Left ventricle myocardium inferior (tissue), 1 donor: ENCODE results near the gene IMPDH2. TPM values are rescaled to one million over a fixed set of nuclear protein-coding genes. Genes with fewer than 3 reads are reported as not detected.

Experiments
- DNase-seq: peaks from one replicate; pipeline ENCODE4 v3.0.0-alpha.2; 2020
- H3K27ac ChIP-seq: fragments of 200-600 bp; replicated peaks from 2 replicates; pipeline ENCODE4 v1.8.0; 2021
- H3K27me3 ChIP-seq: fragments of 200-600 bp; 2 replicates; pipeline ENCODE4 v1.8.0; 2021; ENCODE audit warnings: low read depth
- H3K36me3 ChIP-seq: fragments of 200-600 bp; 2 replicates; pipeline ENCODE4 v1.8.0; 2021
- H3K4me1 ChIP-seq: fragments of 200-600 bp; 2 replicates; pipeline ENCODE4 v1.8.0; 2021
- H3K4me3 ChIP-seq: fragments of 200-600 bp; 2 replicates; pipeline ENCODE4 v1.8.0; 2021; ENCODE audit warnings: mild to moderate bottlenecking, moderate library complexity
- H3K9me3 ChIP-seq: fragments of 200-600 bp; replicated peaks from 2 replicates; pipeline ENCODE4 v1.8.0; 2021
- CTCF ChIP-seq: fragments of 200-600 bp; IDR thresholded peaks from 2 replicates; pipeline ENCODE4 v1.8.0; 2021; ENCODE audit warnings: antibody characterized with exemption, mild to moderate bottlenecking, borderline replicate concordance
- intact Hi-C: fragments of 100-400 bp; cut with micrococcal nuclease; formaldehyde crosslinking; loops from one replicate; pipeline ENCODE4 v1.11.0; 2022
- microRNA-seq: library from miRNA; unstranded; fragments of <30 nt; microRNA quantifications from one replicate; pipeline ENCODE4 v1.2.0, GENCODE V29; 2020
- total RNA-seq: library from RNA; stranded (reverse); fragmentation: NEBNext Ultra II Directional; extraction: Animal tissue kit (Norgen Biotek cat#: 25700); gene quantifications from one replicate; pipeline ENCODE4 v1.2.1, GENCODE V29; 2021
- donor health status: DM: no; HTN: yes; CAD: no; lungs with severe emphysema.

Gene IMPDH2
- total RNA-seq, 1 donor from 2014 or later: 46.9 TPM

- H3K27me3 ChIP-seq: no peaks in the 10 kb centered on the region
- H3K27ac ChIP-seq: peak overlapping the region; percentile 33
- DNase-seq: no peak
- H3K9me3 ChIP-seq: no peaks in the 10 kb centered on the region
- peaks cover 96% of the 10 kb centered on the region for H3K36me3 ChIP-seq
- H3K4me3 ChIP-seq: no peak overlapping the region
- intact Hi-C loops: no loop called here
- TF ChIP-seq CTCF: no peak
- peaks cover 43% of the 10 kb centered on the region for H3K4me1 ChIP-seq
These were observed 48.9 kb downstream of the IMPDH2 start for GRCh38 chr3:48980295-48980694.

- no peak for TF ChIP-seq CTCF
- H3K9me3 ChIP-seq: no peaks in the 10 kb centered on the region
- H3K27ac ChIP-seq: peak overlapping the region; percentile 33
- peaks cover 96% of the 10 kb centered on the region for H3K36me3 ChIP-seq
- peaks cover 43% of the 10 kb centered on the region for H3K4me1 ChIP-seq
- no peak for DNase-seq
- no peak overlapping the region for H3K4me3 ChIP-seq
- no peaks in the 10 kb centered on the region for H3K27me3 ChIP-seq
- intact Hi-C loops: no loop called here
These were observed 49.7 kb downstream of the IMPDH2 start for GRCh38 chr3:48979451-48979850.

Small RNA genes lying within 50 kb of the gene (microRNA-seq; reads per million reads assigned to microRNA genes)
- 6,142 reads per million, percentile 93 among the genes with 10 or more reads in this experiment for gene MIR191
- gene MIR425: 1,338 reads per million, percentile 87 among the genes with 10 or more reads in this experiment

Other genes with a start within 250 kb of the IMPDH2 start
- 52.2 TPM for gene PRKAR2A, start 181.5 kb downstream of the IMPDH2 start, total RNA-seq
- gene SLC25A20, start 130.5 kb downstream of the IMPDH2 start, total RNA-seq: 94.1 TPM
- 180 TPM for gene ARIH2, start 110.6 kb downstream of the IMPDH2 start, total RNA-seq
- 28.9 TPM for gene P4HTM, start 39.2 kb downstream of the IMPDH2 start, total RNA-seq
- 79.0 TPM for gene WDR6, start 22.0 kb downstream of the IMPDH2 start, total RNA-seq
- gene DALRD3, start 10.8 kb downstream of the IMPDH2 start, total RNA-seq: 11.8 TPM
- gene NDUFAF3, start 7.3 kb downstream of the IMPDH2 start, total RNA-seq: 159 TPM
- gene QRICH1, start 64.7 kb upstream of the IMPDH2 start, total RNA-seq: 58.8 TPM
- gene QARS1, start 75.4 kb upstream of the IMPDH2 start, total RNA-seq: 203 TPM
- 62.5 TPM for gene USP19, start 91.4 kb upstream of the IMPDH2 start, total RNA-seq
- gene LAMB2, start 103.7 kb upstream of the IMPDH2 start, total RNA-seq: 772 TPM
- 11.9 TPM for gene CCDC71, start 136.9 kb upstream of the IMPDH2 start, total RNA-seq
- gene KLHDC8B, start 142.2 kb upstream of the IMPDH2 start, total RNA-seq: 92.5 TPM
- gene C3orf62, start 247.8 kb upstream of the IMPDH2 start, total RNA-seq: 2.8 TPM